ENCODE results near the gene PARL.

Gene PARL

GRCh38 chr3:183818706-183819624 is 65.7 kb downstream of the PARL start:
- H2AFZ ChIP-seq (ENCODE audit: low read depth, low read length) = no peak overlapping the region
- H3K27me3 ChIP-seq (ENCODE audit: low read depth, low read length) = no peaks in the 10 kb centered on the region
- no peak overlapping the region for H3K27ac ChIP-seq (ENCODE audit: low read length)
- peaks cover 4% of the 10 kb centered on the region for H3K36me3 ChIP-seq (replicated peaks; ENCODE audit: low read depth, low read length)
- H3K4me3 ChIP-seq (ENCODE audit: low read length) = no peak overlapping the region
- no peaks in the 10 kb centered on the region for H3K79me2 ChIP-seq (ENCODE audit: low read length)
- H3K9ac ChIP-seq (ENCODE audit: low read length) = no peak overlapping the region
- H3K4me2 ChIP-seq (ENCODE audit: low read length) = no peak overlapping the region
- no peak for TF ChIP-seq EZH2phosphoT487 (IDR thresholded peaks at IDR 0.05; ENCODE audit: low read depth)
- peaks cover 12% of the 10 kb centered on the region for H3K4me1 ChIP-seq (ENCODE audit: low read length)
- H3K9me3 ChIP-seq (ENCODE audit: insufficient read depth, low read length) = no peaks in the 10 kb centered on the region
- peaks cover 6% of the 10 kb centered on the region; the same call in 1 of the 2 replicates for H4K20me1 ChIP-seq (ENCODE audit: insufficient read depth, low read length)

DNA sequence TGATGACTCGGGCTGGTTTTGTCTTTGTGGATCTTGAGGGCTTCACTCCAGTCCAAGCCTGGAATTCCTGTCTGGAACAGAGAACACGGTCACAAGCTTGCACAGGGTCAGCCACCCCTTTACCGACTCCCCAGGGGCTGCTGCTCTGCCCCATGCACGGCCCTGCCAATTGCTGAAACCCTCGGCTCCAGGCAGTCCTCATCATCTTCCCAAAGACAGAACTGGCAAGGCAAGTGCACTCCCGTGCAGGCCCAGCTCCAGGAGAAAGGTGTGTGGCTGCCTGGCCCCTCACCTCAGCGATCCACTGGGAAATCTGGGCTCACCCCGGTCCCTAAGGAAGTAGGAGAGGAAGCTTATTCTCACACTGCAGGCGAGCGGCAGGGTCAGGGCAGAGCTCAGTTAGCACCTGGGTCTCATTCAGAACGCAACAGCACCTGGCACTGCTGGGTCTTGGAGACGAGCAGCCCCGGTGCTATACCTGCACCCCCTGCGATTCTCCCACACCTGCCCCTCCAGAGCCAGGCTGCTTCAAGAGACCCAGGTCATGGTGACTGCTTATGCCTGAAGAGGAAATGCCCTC is 66.5 kb downstream of the PARL start:
- H3K36me3 ChIP-seq (replicated peaks; ENCODE audit: low read depth, low read length) = peaks cover 4% of the 10 kb centered on the region
- TF ChIP-seq EZH2phosphoT487 (IDR thresholded peaks at IDR 0.05; ENCODE audit: low read depth) = no peak
- TF ChIP-seq, protein P1, sequence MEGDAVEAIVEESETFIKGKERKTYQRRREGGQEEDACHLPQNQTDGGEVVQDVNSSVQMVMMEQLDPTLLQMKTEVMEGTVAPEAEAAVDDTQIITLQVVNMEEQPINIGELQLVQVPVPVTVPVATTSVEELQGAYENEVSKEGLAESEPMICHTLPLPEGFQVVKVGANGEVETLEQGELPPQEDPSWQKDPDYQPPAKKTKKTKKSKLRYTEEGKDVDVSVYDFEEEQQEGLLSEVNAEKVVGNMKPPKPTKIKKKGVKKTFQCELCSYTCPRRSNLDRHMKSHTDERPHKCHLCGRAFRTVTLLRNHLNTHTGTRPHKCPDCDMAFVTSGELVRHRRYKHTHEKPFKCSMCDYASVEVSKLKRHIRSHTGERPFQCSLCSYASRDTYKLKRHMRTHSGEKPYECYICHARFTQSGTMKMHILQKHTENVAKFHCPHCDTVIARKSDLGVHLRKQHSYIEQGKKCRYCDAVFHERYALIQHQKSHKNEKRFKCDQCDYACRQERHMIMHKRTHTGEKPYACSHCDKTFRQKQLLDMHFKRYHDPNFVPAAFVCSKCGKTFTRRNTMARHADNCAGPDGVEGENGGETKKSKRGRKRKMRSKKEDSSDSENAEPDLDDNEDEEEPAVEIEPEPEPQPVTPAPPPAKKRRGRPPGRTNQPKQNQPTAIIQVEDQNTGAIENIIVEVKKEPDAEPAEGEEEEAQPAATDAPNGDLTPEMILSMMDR (IDR thresholded peaks at IDR 0.05; ENCODE audit: low read depth, low read length) = no peak
- H3K9ac ChIP-seq (ENCODE audit: low read length) = no peak overlapping the region
- no peaks in the 10 kb centered on the region for H3K9me3 ChIP-seq (ENCODE audit: insufficient read depth, low read length)
- H4K20me1 ChIP-seq (ENCODE audit: insufficient read depth, low read length) = peaks cover 6% of the 10 kb centered on the region; the same call in 1 of the 2 replicates
- H3K4me3 ChIP-seq (ENCODE audit: low read length) = no peak overlapping the region
- H3K27ac ChIP-seq (ENCODE audit: low read length) = no peak overlapping the region
- H3K79me2 ChIP-seq (ENCODE audit: low read length) = no peaks in the 10 kb centered on the region
- no peak overlapping the region for H3K4me2 ChIP-seq (ENCODE audit: low read length)
- H2AFZ ChIP-seq (ENCODE audit: low read depth, low read length) = no peak overlapping the region
- no peaks in the 10 kb centered on the region for H3K27me3 ChIP-seq (ENCODE audit: low read depth, low read length)
- H3K4me1 ChIP-seq (ENCODE audit: low read length) = peaks cover 12% of the 10 kb centered on the region

GRCh38 chr3:183817639-183818038 is 67.0 kb downstream of the PARL start:
- H3K9ac ChIP-seq (ENCODE audit: low read length) = no peak overlapping the region

GRCh38 chr3:183816681-183817510 is 67.8 kb downstream of the PARL start:
- H3K4me1 ChIP-seq (ENCODE audit: low read length) = peaks cover 12% of the 10 kb centered on the region
- H4K20me1 ChIP-seq (ENCODE audit: insufficient read depth, low read length) = peaks cover 6% of the 10 kb centered on the region; the same call in 1 of the 2 replicates
- no peaks in the 10 kb centered on the region for H3K27me3 ChIP-seq (ENCODE audit: low read depth, low read length)
- TF ChIP-seq, protein P1 (IDR thresholded peaks at IDR 0.05; ENCODE audit: low read depth, low read length) = no peak
- no peak for TF ChIP-seq EZH2phosphoT487 (IDR thresholded peaks at IDR 0.05; ENCODE audit: low read depth)
- no peak overlapping the region for H2AFZ ChIP-seq (ENCODE audit: low read depth, low read length)
- peaks cover 9% of the 10 kb centered on the region for H3K36me3 ChIP-seq (replicated peaks; ENCODE audit: low read depth, low read length)
- no peaks in the 10 kb centered on the region for H3K9me3 ChIP-seq (ENCODE audit: insufficient read depth, low read length)
- no peak overlapping the region for H3K27ac ChIP-seq (ENCODE audit: low read length)
- no peaks in the 10 kb centered on the region for H3K79me2 ChIP-seq (ENCODE audit: low read length)
- no peak overlapping the region for H3K4me3 ChIP-seq (ENCODE audit: low read length)
- no peak overlapping the region for H3K4me2 ChIP-seq (ENCODE audit: low read length)
- H3K9ac ChIP-seq (ENCODE audit: low read length) = no peak overlapping the region

More at GRCh38 chr3:183817639-183818038, 67.0 kb downstream of the PARL start:
- peaks cover 6% of the 10 kb centered on the region; the same call in 1 of the 2 replicates for H4K20me1 ChIP-seq (ENCODE audit: insufficient read depth, low read length)
- TF ChIP-seq EZH2phosphoT487 (IDR thresholded peaks at IDR 0.05; ENCODE audit: low read depth) = no peak
- TF ChIP-seq, protein P1 (IDR thresholded peaks at IDR 0.05; ENCODE audit: low read depth, low read length) = no peak
- H3K4me3 ChIP-seq (ENCODE audit: low read length) = no peak overlapping the region
- H3K9me3 ChIP-seq (ENCODE audit: insufficient read depth, low read length) = no peaks in the 10 kb centered on the region
- peaks cover 12% of the 10 kb centered on the region for H3K4me1 ChIP-seq (ENCODE audit: low read length)
- no peaks in the 10 kb centered on the region for H3K27me3 ChIP-seq (ENCODE audit: low read depth, low read length)
- H3K27ac ChIP-seq (ENCODE audit: low read length) = no peak overlapping the region
- H3K36me3 ChIP-seq (replicated peaks; ENCODE audit: low read depth, low read length) = peaks cover 7% of the 10 kb centered on the region
- H3K4me2 ChIP-seq (ENCODE audit: low read length) = no peak overlapping the region
- H2AFZ ChIP-seq (ENCODE audit: low read depth, low read length) = no peak overlapping the region
- H3K79me2 ChIP-seq (ENCODE audit: low read length) = no peaks in the 10 kb centered on the region

Measured in OCI-LY3 (cell line).